Measurements from ENCODE around the gene TGDS.

The TGDS gene

GRCh38 chr13:94525781-94526180, 70.2 kb downstream of the TGDS start:
- H3K4me2 ChIP-seq (ENCODE audit: low read length, poor library complexity, severe bottlenecking) = no peak overlapping the region
- no peak overlapping the region for H3K14ac ChIP-seq (ENCODE audit: low read length in 2 of 2)
- no peak overlapping the region for H2AK5ac ChIP-seq (ENCODE audit: low read length, severe bottlenecking)
- H2BK5ac ChIP-seq (ENCODE audit: low read depth, low read length, poor library complexity, severe bottlenecking) = no peak overlapping the region
- no peak overlapping the region for H3K4ac ChIP-seq (ENCODE audit: low read depth in 1 of 2, low read length in 2 of 2)
- H4K91ac ChIP-seq (ENCODE audit: low read length) = no peak overlapping the region
- H2BK12ac ChIP-seq (ENCODE audit: low read length in 2 of 2) = no peak overlapping the region
- no peaks in the 10 kb centered on the region for H3K79me1 ChIP-seq (replicated peaks; ENCODE audit: low read length, poor library complexity, severe bottlenecking)
- no peak overlapping the region for H4K8ac ChIP-seq (ENCODE audit: low read length)
- H3K27ac ChIP-seq (ENCODE audit: low read length, poor library complexity, severe bottlenecking) = no peak overlapping the region
- H3K9me3 ChIP-seq (ENCODE audit: control insufficient read depth, low read length) = no peaks in the 10 kb centered on the region
- H2BK120ac ChIP-seq (ENCODE audit: low read depth, low read length) = no peak overlapping the region
- no peak overlapping the region for H2AFZ ChIP-seq (ENCODE audit: low read depth, low read length)
- no peak overlapping the region for H2BK15ac ChIP-seq (ENCODE audit: low read depth, poor library complexity, severe bottlenecking)
- no peak overlapping the region for H3K18ac ChIP-seq (ENCODE audit: low read depth in 1 of 2, low read length in 2 of 2)
- H3K4me1 ChIP-seq (ENCODE audit: control insufficient read depth, insufficient read depth, low read depth, low read length) = no peaks in the 10 kb centered on the region
- no peak overlapping the region for H3K9ac ChIP-seq (ENCODE audit: low read length)
- 75% methylated on average over 2 of the region's 2 CpGs for WGBS
- H3K4me3 ChIP-seq (ENCODE audit: insufficient read depth in 1 of 2, low read depth in 1 of 2, low read length in 2 of 2) = no peak overlapping the region
- H3K27me3 ChIP-seq (ENCODE audit: control insufficient read depth in 1 of 2, insufficient read depth in 1 of 2, low read length in 2 of 2) = no peaks in the 10 kb centered on the region
- H3K23ac ChIP-seq (ENCODE audit: low read length in 2 of 2) = no peak overlapping the region
- H3K36me3 ChIP-seq (ENCODE audit: control insufficient read depth in 1 of 2, insufficient read depth in 2 of 2, low read depth in 1 of 2, low read length in 2 of 2) = no peaks in the 10 kb centered on the region
- no peak for DNase-seq

- Histone ChIP-seq H3K79me1 (replicated peaks; ENCODE audit: low read length, poor library complexity, severe bottlenecking) (no peaks in the 10 kb centered on the region), H2BK15ac (ENCODE audit: low read depth, poor library complexity, severe bottlenecking) (no peak overlapping the region), H2AK5ac (ENCODE audit: low read length, severe bottlenecking) (no peak overlapping the region), H3K4ac (ENCODE audit: low read depth in 1 of 2, low read length in 2 of 2) (no peak overlapping the region), H3K36me3 (ENCODE audit: control insufficient read depth in 1 of 2, insufficient read depth in 2 of 2, low read depth in 1 of 2, low read length in 2 of 2) (no peaks in the 10 kb centered on the region), H3K18ac (ENCODE audit: low read depth in 1 of 2, low read length in 2 of 2) (no peak overlapping the region), H3K9ac (ENCODE audit: low read length) (no peak overlapping the region), H4K8ac (ENCODE audit: low read length) (no peak overlapping the region), H3K27me3 (ENCODE audit: control insufficient read depth in 1 of 2, insufficient read depth in 1 of 2, low read length in 2 of 2) (no peaks in the 10 kb centered on the region), H4K91ac (ENCODE audit: low read length) (no peak overlapping the region), H3K4me3 (ENCODE audit: insufficient read depth in 1 of 2, low read depth in 1 of 2, low read length in 2 of 2) (no peak overlapping the region), H3K4me2 (ENCODE audit: low read length, poor library complexity, severe bottlenecking) (no peak overlapping the region), H3K4me1 (ENCODE audit: control insufficient read depth, insufficient read depth, low read depth, low read length) (no peaks in the 10 kb centered on the region), H2BK12ac (ENCODE audit: low read length in 2 of 2) (no peak overlapping the region), H3K27ac (ENCODE audit: low read length, poor library complexity, severe bottlenecking) (no peak overlapping the region), H3K23ac (ENCODE audit: low read length in 2 of 2) (no peak overlapping the region), H3K14ac (ENCODE audit: low read length in 2 of 2) (no peak overlapping the region), H3K9me3 (ENCODE audit: control insufficient read depth, low read length) (no peaks in the 10 kb centered on the region), H2BK120ac (ENCODE audit: low read depth, low read length) (no peak overlapping the region), H2BK5ac (ENCODE audit: low read depth, low read length, poor library complexity, severe bottlenecking) (no peak overlapping the region), H2AFZ (ENCODE audit: low read depth, low read length) (no peak overlapping the region)
- 92% methylated on average over 7 of the region's 7 CpGs for WGBS
- no peak for DNase-seq
Observed at GRCh38 chr13:94524407-94524806, 71.5 kb downstream of the TGDS start.

All from mesenchymal stem cell (in vitro differentiated cells and primary cell).